Stimulated activated CD8-positive, alpha-beta memory T cell treated with anti-CD3 and anti-CD28 coated beads, Interleukin-4, amount 100 ng/mL, for 4 hours (primary cell): ENCODE data around the gene EIF5AL1.
"Not testable (repeated sequence)": the region's sequence is repeated elsewhere in the genome, so short reads cannot be mapped to it uniquely, and the experiment has no call there.

Experiments used
- DNase-seq, 2 donors: peaks; one replicate each; pipeline ENCODE4 v3.0.0-alpha.2; 2020; ENCODE audit warnings: low read depth in 2 of 2, low spot score in 1 of 2

Gene EIF5AL1

DNA sequence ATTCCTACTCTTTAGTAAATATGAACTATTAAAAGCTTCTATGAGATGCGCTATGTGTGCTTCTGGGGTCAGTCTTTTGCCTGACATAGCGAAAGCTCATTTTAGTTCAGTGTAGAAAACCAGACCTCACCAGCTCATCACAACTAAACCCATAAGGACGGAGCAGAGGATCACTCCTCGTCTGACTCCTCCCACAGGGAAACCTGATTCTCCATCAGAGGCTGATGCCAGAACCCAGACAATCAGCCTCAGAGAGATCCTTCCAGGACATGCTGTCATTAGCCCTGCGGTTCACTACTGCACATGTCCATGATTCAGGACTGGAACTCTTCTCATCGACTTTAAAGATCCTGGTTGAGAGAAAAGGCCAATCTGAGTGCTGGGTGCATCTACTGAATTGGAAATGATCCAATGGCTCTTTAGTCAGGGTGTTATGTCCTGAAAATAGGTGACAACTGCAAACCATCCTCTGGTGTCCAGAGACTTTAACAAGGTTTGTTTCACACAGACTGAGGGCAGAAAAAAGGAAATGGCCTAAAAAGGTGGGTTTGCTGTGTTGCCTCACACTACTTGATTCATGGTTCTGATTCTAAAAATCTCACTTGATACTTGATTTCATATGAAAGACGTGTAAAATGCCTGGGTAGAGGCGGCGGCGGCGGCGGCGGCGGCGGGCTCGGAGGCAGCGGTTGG lies at the start of gene EIF5AL1:
TSS of gene EIF5AL1 (plus strand) at position 643 of the 693 bp plus-strand sequence. CDS start 117 bp downstream, outside the sequence.
- DNase-seq = not testable (repeated sequence)

DNA sequence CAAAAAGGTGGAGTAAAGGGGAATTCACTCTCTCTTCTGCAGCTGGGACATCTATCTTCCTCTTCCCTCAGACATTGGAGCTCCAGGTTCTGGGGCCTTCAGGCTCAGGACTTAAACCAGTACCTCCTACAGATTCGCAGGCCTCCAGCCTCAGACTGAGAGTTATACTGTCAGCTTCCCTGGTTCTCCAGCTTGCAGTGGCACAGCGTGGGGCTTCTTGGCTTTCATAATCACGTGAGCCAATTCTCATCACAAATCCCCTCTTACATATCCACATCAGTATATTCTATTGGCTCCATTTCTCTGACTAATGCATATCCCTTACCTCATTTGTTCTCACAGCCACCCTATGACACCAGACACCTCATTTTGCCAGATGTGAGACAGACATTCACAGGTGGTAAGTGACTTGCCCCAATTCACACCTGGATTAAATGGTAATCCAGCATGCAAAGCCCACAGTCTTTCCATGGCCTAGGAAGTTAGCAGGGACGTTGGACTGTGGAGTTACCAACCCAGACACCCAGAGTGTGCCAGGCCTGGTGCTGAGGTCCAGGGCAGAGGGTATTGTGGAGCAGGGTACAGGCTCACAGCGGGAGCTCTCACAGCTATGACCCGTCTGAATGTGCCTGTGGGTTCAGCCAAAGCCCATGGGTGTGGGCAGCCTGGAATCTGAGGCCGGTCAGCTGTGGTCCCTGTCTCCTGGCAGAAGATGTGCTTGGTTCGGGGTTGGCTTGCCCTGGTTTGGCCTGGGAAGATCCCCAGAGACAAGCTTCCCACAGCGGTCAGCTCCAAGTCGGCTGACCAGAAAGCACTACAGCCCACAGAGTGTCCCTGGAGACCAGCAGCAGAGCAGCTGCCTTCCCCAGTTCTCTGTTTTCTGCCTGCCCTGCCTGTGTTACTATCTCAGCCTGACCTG lies 48.5 kb upstream of the EIF5AL1 start:
- DNase-seq = no peak

DNA sequence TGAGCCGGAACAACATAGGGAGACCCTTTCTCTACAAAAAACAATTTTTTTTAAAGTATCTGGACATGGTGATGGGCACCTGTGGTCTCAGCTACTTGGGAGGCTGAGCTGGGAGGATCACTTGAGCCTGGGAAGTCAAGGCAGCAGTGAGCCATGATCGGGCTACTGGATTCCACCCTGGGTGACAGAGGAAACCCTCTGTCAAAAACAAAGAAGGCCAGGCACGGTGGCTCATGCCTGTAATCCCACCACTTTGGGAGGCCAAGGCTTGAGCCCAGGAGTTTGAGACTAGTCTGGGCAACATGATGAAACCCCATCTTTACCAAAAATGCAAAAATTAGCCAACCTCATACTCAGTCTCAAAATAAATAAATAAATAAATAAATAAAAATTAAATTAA lies 47.0 kb upstream of the EIF5AL1 start:
- no peak for DNase-seq

DNA sequence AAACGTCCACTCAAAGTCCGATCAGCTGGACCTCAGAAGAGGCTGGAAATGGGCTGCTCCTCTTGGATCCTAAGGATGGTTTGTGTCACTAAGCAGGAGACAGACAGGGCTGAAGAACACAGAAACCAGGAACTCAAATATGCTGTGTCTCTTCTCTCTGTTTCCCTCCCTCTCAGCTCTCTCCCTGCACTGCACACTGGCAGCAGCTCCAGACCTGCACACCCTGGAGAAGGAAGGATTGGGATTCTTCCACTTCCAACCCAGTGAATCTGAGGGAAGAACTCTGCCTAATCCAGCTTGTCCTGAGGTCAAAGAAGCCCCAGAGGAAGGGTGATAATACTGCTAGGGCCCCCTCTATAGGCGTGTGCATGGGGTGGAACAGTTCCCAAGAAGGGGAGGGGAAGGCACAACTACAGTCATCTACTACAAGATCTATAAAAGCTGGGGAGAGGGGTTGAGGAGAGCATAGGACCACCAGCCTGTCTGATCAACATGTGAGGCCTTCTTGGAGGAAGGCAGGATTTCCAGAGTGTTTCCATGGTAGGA lies 44.2 kb upstream of the EIF5AL1 start:
- no peak for DNase-seq

DNA sequence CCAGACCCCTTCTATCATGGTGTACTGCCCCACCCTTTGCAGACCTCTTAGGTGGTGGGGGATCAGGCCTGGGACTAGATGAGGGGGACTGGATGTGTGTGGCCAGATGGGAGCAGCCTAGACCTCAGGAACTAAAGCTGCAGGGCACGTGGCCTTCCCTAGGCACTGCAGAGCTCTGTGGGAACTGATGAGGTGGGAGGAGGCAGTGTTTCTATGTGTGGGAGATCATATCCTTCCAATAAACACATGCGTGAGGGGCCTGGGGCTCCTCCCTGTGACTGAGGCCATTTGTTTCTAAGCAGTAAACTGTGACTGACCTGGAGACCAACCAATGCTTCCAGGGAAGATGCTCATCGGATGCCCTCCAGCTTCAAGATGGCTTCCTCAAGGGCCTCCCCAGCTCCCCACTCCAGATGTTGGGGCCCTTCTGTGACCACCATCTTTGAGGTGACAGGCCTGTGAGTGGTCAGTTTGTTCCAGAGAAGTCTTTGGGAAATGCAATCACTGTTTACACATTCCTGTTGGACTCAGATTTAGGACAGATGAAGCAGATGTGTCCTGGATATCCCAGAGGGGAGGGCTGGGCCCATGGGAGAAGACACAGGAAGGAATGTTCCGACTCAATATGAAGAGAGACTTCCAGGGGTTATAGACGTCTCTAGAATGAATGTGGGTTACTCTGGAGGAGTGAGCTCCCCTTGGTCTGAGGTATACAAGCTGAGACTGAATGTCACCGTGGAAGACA lies 43.3 kb upstream of the EIF5AL1 start:
- DNase-seq = no peak

DNA sequence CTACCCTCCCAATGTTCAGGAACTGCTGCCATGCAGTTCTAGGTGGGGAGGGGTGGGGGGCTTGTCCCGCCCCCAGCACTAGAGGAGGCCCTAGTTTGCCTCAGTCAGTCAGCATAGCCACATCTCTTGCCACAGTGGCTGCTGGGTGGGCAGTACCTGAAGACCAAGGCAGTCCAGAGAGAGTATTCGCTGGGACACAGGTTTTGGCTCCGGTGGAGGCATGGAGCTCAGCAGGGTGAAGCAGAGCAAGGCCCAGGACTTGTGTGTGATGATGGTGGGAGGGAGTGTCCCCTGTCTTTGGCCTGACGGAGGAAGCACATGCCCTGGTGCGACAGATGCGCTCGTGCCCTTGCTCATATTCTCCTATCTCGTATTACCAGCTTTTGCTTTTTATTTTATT lies 42.2 kb upstream of the EIF5AL1 start:
- no peak for DNase-seq

DNA sequence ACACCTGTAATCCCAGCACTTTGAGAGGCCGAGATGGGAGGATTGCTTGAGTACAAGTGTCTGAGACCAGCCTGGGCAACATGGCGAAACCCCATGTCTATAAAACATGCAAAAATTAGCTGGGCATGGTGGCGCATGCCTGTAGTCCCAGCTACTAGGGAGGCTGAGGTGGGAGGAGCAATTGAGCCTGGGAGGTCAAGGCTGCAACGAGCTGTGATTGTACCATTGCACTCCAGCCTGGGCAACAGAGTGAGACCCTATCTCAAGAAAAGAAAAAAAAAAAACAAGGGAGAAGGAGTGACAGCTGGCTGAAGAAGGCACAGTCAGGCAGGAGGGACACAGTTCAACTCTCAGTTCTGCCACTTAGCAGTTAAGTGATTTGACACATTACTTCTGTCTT lies 40.6 kb upstream of the EIF5AL1 start:
- DNase-seq = no peak

DNA sequence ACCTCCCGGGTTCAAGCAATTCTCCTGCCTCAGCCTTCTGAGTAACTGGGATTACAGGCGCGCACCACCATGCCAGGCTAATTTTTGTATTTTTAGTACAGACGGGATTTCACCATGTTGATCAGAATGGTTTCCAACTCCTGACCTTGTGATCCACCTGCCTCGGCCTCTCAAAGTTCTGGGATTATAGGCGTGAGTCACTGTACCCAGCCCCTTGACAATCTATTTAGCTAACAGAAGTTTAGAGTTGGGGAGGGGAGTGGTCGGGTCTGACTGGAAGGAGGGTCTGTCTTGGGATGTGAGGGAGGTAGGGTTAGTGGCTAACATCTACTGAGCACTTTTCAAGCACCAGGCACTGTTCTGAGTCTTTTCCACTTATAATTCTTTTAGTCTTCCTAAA lies 39.9 kb upstream of the EIF5AL1 start:
- no peak for DNase-seq

DNA sequence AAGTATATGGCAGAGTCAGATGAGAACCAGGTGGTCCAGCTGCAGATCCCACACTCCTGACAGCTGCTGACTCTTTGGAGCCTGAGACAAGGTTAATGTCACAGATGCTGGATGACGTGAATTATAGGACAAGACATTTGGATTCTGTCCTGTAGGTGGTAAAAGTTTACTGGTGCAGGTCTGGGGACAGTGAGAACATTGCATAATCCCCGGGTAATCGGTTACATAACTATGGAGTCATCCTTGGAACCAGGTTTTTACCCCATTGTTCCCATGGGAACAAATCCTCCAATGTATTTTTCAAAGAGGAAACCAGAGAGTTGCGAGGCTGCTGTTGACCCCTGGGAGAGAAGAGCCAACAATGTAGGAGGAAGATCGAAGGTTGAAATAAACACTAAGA lies 39.4 kb upstream of the EIF5AL1 start:
- no peak for DNase-seq

DNA sequence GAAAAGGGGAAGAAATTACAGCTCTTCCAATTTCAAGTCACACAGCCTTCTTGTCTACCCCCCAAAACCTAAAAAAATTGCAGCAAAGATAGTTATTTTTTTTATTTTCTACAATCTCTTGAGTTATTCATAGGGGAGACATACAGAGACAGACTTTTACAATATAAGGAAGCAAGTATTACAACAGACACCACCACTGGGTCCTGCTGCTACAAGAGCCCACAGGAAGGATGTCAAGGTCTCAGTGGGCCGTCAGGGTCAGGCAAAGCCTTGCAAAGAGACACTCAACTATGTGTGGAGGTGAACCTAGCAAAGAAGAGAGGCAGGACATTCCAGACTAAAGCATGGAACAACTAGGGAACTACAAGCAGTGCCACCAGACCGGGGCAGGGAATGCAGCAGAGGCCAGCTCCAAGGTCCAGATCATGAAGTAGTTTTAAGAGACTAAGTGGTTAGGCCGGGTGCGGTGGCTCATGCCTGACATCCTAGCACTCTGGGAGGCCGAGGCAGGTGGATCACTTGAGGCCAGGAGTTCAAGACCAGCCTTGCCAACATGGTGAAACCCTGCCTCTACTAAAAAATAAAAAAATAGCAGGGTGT lies 38.7 kb upstream of the EIF5AL1 start:
- no peak for DNase-seq

DNA sequence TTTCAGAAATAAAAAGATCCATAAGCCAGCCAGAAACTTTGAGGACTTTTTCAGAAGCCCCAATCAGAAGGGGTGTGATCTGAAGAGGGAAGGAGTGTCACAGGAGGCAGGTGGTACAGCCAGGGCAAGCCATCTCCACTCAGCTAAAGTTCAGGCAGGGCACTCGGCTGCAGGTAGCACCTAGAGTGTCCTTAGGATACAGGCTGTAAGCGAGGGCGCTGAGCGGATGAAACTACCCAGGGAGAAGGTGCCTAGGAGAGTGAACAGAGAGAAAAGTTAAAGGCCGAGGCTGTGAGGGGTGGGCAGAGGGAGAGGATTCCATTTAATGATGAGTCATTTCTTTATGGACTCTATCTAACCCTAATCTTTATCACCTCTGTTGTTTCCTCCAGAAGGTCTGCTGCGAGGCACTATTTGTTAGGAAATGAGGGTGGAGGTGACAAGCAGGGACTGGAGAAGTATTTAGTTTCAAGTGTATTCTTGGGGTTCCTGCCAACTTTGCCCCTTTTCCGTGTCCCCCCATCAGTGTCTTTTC lies 37.1 kb upstream of the EIF5AL1 start:
- DNase-seq = no peak

DNA sequence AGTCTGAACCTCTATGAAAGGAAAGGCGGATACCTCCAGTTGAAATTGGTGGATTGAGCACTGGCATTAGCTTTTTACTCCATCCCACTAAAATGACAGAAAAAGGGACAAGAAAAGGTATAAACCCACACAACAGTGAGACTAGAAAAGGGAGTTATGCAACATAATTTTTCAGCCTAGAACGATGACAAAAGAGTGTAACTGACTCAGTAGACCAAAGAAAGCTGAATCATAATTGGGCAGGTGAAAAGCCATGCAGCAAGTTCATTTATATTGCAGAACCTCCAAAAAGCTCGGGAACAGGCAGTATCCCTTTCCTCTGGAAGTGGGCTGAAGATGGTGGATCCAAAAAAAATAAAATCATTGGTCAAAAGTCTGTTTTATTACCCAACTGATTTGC lies 36.5 kb upstream of the EIF5AL1 start:
- no peak for DNase-seq

DNA sequence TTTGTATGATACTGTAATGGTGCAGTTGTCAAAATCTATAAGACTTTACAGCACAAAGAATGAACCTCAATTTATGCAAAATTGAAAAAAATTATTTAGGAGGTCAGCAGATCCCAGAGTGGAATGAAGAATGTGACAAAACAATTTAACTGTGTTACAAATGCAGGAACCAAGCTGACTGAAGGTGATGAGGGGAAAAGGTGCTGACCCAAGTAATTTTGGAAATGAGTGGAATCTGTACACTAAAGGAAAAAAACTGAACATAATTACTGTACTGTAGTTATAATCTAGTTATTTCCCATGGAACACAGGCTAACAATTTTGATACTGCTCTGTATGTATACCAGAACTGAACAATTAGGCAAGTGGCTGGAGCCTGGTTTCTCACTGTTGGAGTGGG lies 35.7 kb upstream of the EIF5AL1 start:
- no peak for DNase-seq

DNA sequence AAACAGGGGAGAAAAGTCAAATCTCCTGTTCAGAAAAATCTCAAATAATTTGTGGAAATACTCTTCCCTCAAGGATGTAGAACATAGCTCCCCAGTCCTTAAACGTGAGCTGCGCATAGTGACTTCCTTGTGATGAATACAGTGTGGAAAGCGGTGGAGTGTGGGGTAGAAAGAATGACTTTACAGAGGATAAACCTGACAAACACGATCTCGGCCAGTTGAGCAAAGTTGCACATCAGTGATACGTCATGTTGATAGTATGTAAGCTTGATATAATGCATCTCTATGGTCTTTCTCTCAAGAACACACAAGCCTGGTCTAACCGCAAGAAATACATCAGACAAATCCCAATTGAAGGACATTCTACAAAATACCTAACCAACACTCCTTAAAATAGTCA lies 34.9 kb upstream of the EIF5AL1 start:
- DNase-seq = no peak

DNA sequence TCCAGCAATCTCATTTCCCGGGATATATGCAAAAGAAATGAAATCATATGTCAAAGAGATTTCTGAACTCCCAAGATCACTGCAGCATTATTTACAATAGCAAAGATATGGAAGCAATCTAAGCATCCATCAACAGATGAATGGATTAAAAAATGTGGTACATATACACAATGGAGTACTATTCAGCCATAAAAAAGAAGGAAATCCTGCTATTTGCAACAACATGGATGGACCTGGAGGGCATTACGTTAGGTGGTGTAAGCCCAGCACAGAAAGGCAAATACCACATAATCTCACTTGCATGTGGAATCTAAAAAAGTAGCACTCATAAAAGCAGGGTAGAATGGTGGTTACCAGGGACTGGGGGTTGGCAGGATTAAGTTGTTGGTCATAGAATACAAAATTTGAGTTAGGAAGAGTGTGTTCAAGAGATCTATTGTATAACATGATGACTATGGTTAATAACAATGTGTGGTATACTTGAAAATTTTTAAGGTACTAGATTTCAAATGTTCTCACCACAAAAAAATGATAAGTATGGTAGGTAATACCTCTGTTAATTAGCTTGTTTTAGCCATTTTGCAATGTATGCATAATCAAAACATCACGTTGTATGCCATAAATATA lies 32.9 kb upstream of the EIF5AL1 start:
- DNase-seq = no peak

DNA sequence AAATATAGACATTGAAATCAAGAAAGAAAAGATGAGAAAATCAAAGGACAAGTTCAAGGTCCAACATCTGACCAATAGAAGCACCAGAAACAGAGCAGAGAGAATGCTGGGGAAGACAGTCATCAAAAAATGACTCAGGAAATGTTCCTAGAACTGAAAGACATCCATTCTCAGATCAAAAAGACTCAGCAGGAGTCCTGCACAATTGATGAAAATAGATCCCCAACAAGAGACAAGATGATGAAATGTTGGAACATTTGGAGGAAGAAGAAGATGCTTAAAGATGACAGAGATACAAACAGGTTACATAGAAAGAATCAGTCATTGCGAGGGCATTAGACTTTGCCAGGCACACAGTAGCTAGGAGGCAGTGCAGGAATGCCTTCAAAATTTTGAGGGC lies 30.0 kb upstream of the EIF5AL1 start:
- no peak for DNase-seq

DNA sequence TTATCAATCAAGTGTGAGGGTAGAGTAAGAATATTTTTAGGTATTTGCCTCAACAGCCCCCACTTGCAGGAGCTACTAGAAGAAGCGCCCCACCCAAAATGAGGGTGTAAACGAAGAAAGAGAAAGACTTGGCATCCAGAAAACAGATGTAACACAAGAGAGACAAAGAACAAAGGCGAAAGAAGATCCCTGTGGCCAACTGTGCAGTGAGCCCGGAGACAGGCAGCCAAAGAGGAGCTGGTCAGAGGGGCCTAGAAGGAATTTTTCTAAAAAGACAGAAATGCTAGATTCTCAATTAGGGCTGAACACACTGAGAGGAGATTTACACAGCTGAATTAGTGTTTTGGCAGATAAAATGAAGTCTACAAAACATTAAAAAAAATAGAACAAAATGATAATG lies 29.6 kb upstream of the EIF5AL1 start:
- no peak for DNase-seq

DNA sequence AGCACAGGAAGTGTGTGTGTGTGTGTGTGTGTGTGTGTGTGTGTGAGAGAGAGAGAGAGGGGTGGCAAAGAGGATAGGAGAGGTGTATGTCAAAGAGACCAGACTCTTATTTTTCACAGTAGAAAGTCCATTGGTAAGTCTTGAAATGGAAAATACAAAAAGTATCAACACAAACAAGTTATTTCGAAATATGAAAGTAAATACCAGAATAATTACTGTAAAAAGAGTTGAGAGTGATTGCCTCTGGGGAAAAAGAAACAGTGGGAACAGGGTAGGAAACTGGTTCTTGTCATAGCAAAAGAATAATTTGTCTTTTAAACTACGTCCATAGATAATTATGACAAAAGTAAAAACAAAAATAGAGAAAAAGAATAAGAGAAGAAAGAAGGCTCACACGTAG lies 29.0 kb upstream of the EIF5AL1 start:
- no peak for DNase-seq

DNA sequence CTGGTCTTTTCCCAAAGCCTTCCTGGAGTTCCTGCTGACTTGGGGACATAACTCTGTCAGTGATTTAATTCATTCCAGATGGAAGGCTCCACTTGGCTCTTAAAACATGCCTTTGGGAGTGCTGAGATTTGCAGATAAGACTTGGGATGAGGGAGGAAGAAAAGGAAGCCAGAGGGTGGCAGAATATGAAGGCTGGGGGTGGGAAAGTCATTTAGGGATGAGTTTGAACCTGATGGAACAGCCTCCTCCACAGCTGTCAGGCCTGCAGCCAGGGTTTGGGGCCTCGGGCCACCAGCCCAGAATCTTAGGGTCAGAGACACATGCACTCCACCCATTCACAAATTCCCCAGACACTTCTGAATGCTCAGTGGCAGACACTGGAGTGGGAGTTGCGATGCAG lies 28.4 kb upstream of the EIF5AL1 start:
- DNase-seq = no peak

DNA sequence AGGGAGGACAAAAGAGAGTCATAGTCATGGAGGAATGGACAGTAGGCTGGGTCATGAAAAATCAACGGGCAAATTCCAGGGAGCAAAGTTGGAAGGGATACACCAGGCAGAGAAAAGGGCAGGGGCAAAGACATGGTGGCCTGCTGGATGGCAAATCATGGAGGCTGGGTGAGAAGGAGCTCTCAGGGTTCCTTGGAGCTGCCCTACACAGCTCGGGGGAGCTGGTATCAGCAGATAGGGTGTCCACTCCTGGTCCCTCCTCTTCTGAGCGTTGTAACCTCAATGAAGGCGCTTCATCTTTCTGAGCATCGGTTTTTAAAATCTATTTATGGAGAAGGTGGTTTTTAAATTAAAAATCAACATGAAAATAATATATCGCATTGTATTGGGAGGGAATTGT lies 27.9 kb upstream of the EIF5AL1 start:
- DNase-seq = no peak
